SK-N-SH (cell line): ENCODE results near the gene SCO1.

Experiments
- FOXM1 ChIP-seq: IDR thresholded peaks from 2 replicates; pipeline ENCODE4 v1.4.0; 2012; ENCODE audit warnings: low read depth, mild to moderate bottlenecking
- MXI1 ChIP-seq: IDR thresholded peaks from 2 replicates; pipeline ENCODE4 v1.6.1; 2012; ENCODE audit warnings: mild to moderate bottlenecking, low read depth, low read length, improper control_type of control experiment
- POLR2AphosphoS5 ChIP-seq: IDR thresholded peaks from 2 replicates; pipeline ENCODE4 v1.6.1; 2012; ENCODE audit warnings: low read depth, low read length
- RAD21 ChIP-seq: IDR thresholded peaks from 2 replicates; pipeline ENCODE4 v1.6.1; 2012; ENCODE audit warnings: mild to moderate bottlenecking, low read length
- TF ChIP-seq, protein P1 (sequence below): fragments of 200-600 bp; sonication (generic); IDR thresholded peaks from 2 replicates; pipeline ENCODE4 v1.6.1; 2017; ENCODE audit warnings: antibody characterized with exemption, mild to moderate bottlenecking, moderate library complexity

DNA sequence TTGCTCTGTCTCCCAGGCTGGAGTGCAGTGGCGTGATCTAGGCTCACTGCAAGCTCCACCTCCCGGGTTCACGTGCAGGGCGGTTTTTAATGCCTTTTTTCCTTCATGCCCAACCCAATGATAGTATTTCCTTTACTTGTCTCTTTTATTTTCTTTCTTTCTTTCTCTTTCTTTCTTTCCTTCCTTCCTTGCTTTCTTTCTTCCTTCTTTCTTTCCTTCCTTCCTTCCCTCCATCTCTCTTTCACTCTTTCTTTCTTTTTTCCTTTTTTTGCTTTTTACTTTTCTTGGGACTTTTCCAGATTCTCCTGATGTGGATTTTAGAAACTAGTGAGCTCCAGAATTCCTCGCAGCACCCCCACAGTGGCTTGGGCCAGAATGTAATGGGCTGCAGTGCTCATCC lies 43.3 kb downstream of the SCO1 start:
- TF ChIP-seq, protein P1, sequence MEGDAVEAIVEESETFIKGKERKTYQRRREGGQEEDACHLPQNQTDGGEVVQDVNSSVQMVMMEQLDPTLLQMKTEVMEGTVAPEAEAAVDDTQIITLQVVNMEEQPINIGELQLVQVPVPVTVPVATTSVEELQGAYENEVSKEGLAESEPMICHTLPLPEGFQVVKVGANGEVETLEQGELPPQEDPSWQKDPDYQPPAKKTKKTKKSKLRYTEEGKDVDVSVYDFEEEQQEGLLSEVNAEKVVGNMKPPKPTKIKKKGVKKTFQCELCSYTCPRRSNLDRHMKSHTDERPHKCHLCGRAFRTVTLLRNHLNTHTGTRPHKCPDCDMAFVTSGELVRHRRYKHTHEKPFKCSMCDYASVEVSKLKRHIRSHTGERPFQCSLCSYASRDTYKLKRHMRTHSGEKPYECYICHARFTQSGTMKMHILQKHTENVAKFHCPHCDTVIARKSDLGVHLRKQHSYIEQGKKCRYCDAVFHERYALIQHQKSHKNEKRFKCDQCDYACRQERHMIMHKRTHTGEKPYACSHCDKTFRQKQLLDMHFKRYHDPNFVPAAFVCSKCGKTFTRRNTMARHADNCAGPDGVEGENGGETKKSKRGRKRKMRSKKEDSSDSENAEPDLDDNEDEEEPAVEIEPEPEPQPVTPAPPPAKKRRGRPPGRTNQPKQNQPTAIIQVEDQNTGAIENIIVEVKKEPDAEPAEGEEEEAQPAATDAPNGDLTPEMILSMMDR: no peak
- TF ChIP-seq FOXM1: no peak
- no peak for TF ChIP-seq RAD21
- no peak for TF ChIP-seq MXI1
- TF ChIP-seq POLR2AphosphoS5: no peak
